Epithelial cell of esophagus (primary cell): ENCODE results near the gene RHOB.
A peak's percentile ranks its signal among the peaks of the same experiment; 100 is the strongest.

Experiments used
- DNase-seq: peaks from one replicate; pipeline ENCODE4 v3.0.0; 2010; ENCODE audit warnings: low read depth
- H3K4me3 ChIP-seq: 2 replicates; pipeline ENCODE4 v1.5.1; 2011; ENCODE audit warnings: mild to moderate bottlenecking, low read length, control low read depth
- CTCF ChIP-seq: IDR thresholded peaks from 2 replicates; pipeline ENCODE4 v1.5.1; 2011; ENCODE audit warnings: low read depth, mild to moderate bottlenecking, low read length, control low read depth, inconsistent platforms; ENCODE audit not compliant: insufficient read depth; ENCODE audit errors: missing control alignments

RHOB gene

GRCh38 chr2:20421988-20422370, 24.9 kb upstream of the RHOB start:
- TF ChIP-seq CTCF: no peak
- peak; percentile 75 for DNase-seq
- no peak overlapping the region for H3K4me3 ChIP-seq

- H3K4me3 ChIP-seq: no peak overlapping the region
- DNase-seq: peak; percentile 46
- peak; percentile 21 for TF ChIP-seq CTCF
Measured at GRCh38 chr2:20422402-20423271, 24.2 kb upstream of the RHOB start.

GRCh38 chr2:20423359-20423758, 23.5 kb upstream of the RHOB start:
- H3K4me3 ChIP-seq: no peak overlapping the region
- TF ChIP-seq CTCF: no peak
- no peak for DNase-seq

- H3K4me3 ChIP-seq: no peak overlapping the region
- no peak for TF ChIP-seq CTCF
- no peak for DNase-seq
Measured at GRCh38 chr2:20423847-20424246, 23.0 kb upstream of the RHOB start.

- H3K4me3 ChIP-seq: no peak overlapping the region
- no peak for TF ChIP-seq CTCF
- peak; percentile 26 for DNase-seq
Measured at GRCh38 chr2:20424300-20425290, 22.3 kb upstream of the RHOB start.

- H3K4me3 ChIP-seq: no peak overlapping the region
- DNase-seq: peak; percentile 18
- no peak for TF ChIP-seq CTCF
Measured at GRCh38 chr2:20425371-20425881, 21.4 kb upstream of the RHOB start.
